ENCODE data around the gene KDM4B.

Gene KDM4B

DNA sequence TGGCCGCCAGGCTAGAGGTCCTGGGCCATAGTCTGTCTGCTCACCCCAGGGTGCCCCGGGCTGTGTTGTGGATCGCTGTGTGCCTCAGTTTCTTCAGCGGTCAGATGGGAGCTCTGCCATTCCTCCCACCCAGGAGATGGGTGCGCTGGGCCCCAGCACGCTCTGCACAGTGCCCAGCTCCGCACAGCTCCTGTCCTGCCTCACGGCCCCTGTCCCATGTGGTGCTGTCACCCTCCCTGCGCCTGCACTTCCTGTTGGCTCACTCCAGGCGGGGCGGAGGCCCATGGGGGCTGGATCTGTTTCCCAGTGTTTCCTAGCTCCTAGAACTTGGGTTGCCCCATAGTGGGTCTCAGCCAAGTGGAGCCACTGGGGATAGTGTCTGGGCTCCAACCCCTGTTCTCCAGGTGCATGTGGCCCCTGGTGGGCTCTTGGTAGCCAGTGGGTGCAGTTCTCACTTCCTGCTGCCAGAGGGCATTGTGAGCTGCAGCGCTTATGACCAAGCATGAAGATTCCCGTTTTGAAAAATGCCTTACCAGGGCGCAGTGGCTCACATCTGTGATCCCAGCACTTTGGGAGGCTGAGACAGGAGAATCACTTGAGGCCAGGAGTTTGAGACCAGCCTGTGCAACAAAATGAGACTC lies 69.8 kb downstream of the KDM4B start:
- DNase-seq (ENCODE audit: extremely low read depth, low read depth), result no peak
- TF ChIP-seq, protein P1, sequence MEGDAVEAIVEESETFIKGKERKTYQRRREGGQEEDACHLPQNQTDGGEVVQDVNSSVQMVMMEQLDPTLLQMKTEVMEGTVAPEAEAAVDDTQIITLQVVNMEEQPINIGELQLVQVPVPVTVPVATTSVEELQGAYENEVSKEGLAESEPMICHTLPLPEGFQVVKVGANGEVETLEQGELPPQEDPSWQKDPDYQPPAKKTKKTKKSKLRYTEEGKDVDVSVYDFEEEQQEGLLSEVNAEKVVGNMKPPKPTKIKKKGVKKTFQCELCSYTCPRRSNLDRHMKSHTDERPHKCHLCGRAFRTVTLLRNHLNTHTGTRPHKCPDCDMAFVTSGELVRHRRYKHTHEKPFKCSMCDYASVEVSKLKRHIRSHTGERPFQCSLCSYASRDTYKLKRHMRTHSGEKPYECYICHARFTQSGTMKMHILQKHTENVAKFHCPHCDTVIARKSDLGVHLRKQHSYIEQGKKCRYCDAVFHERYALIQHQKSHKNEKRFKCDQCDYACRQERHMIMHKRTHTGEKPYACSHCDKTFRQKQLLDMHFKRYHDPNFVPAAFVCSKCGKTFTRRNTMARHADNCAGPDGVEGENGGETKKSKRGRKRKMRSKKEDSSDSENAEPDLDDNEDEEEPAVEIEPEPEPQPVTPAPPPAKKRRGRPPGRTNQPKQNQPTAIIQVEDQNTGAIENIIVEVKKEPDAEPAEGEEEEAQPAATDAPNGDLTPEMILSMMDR (IDR thresholded peaks at IDR 0.05; ENCODE audit: low read depth, low read length), result peak; percentile 48

DNA sequence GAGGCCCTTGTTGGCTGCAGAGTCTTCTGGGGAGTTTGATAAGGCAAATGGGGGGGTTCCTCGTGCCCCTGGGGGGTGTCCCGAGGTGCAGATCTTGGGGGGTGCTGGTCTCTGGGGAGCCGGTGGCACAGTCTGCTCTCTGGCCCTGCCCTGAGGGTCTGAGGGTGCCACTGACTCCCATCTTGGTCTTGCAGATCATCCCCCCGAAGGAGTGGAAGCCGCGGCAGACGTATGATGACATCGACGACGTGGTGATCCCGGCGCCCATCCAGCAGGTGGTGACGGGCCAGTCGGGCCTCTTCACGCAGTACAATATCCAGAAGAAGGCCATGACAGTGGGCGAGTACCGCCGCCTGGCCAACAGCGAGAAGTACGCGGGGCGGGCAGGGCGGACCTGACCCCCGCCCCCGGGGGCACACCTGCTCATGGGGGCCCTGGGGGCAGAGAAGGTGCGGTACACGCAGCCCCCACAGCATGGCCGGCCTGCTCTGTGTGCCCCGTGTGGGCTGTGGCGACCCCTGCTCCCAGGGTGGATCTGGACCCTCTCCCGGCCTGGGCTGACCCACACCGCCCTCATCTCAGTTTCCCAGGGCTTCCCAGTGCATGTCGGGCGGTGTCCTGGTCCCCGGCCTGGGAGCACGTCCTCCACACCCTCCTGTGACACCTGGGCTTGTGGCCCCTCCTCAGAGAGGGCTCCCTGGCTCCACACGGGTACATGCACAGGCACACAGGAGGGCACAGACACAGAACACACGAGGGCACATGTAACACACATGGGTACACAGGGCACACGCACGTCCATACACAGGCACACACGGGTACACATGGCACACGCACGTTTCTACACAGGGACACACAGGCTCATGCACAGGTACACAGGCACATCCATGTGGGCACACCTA lies 71.0 kb downstream of the KDM4B start:
- TF ChIP-seq, protein P1 (IDR thresholded peaks at IDR 0.05; ENCODE audit: low read depth, low read length), result no peak
- no peak for DNase-seq (ENCODE audit: extremely low read depth, low read depth)

DNA sequence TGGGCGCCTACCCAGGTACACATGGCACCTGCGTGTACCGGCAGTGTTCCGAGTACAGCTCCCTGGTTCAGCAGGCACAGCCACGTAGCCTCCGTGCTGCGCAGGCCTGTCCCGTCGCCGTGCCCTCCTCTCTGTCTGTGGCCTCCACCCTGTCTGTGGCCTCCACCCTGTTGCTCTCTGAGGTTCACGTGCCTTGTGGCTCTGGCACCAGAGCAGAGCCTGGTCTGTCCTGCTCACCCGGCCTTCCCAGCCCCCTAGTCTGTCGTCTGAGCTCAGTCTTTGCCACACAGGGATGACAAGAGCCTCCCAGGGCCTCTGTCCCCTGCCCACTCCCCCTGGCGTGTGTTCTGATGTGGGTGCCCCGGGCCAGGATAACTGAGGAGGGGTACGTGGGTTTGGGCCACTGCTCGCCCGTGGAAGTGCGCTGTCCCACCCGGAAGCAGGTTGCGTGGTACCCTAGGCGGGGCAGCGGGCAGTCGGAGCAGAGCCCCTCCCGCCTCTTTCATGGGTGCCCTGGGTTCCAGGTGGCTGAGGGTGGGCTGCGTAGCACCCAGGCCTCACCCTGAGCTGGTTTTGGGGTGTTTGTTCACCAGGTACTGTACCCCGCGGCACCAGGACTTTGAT lies 71.7 kb downstream of the KDM4B start:
- no peak for DNase-seq (ENCODE audit: extremely low read depth, low read depth)
- TF ChIP-seq, protein P1 (IDR thresholded peaks at IDR 0.05; ENCODE audit: low read depth, low read length), result no peak

DNA sequence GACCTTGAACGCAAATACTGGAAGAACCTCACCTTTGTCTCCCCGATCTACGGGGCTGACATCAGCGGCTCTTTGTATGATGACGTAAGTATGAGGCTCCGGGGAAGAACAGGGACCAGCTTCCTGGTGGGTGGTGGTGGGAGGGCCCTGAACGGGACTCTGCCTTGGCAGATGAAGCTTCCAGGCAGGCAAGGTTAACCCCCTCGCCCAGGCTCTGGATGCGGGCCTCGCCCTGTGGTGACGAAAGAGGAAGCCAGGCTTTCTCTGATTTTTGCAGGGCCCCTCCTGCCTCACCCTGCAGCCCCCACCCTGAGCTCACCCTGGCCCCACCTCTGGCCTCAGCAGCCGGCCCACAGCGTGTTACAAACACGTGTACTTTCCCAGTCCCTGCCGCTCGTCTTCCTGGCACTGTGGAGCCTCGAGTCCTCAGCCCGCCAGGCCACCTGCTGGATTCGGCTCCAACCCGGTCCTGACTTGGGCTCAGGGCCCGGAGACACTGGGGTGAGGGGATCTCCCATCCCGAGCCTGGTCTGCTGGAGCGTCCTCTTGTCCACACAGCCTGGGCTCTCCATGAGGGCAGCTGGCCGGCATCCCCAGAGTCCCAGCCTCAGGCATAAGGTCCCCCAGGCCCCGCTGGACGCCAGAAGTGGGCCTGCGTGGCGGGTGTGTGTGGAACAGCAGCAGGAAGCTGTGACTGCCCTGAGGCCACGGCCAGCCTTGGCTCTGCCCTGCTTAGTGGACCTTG lies 72.4 kb downstream of the KDM4B start:
- TF ChIP-seq, protein P1 (IDR thresholded peaks at IDR 0.05; ENCODE audit: low read depth, low read length), result no peak
- no peak for DNase-seq (ENCODE audit: extremely low read depth, low read depth)

DNA sequence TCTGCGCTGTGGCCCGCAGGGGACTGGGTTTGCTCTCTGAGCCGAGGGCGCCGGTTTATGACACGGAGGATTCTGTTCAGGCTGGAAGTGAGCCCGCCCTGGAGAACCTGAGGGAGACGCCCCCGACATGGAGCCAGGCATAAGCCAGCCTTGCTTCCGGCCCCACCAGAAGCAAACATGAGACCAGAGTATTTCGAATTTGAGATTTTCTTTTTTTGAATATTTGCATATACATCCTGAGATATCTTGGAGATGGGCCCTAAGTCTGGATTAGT lies 72.9 kb downstream of the KDM4B start:
- no peak for DNase-seq (ENCODE audit: extremely low read depth, low read depth)
- TF ChIP-seq, protein P1 (IDR thresholded peaks at IDR 0.05; ENCODE audit: low read depth, low read length), result no peak

DNA sequence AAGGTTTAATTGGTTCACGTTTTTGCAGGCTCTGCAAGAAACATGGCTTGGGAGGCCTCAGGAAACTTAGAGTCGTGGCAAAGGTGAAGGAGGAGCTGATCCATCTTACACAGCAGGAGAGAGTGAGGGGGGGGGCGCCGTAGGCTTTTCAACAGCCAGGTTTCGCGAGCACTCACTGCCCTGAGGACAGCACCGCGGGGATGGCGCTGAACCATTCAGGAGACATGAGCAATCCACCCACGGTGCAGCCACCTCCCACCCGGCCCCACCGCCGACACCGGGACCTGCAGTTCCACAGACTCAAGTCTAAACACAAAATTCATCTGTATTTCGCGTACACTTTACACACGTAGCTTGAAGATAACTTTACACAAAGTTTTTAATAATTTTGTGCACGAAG lies 73.6 kb downstream of the KDM4B start:
- DNase-seq (ENCODE audit: extremely low read depth, low read depth), result no peak
- TF ChIP-seq, protein P1 (IDR thresholded peaks at IDR 0.05; ENCODE audit: low read depth, low read length), result no peak

Measured in AG09319 (cell line).